GM19452 (cell line): ENCODE measurements around the gene MRPL58.

Experiments used
- ATAC-seq: cut with Tn5 transposase; IDR thresholded peaks from one replicate; pipeline ENCODE4 v1.9.1; 2021; ENCODE audit not compliant: unreplicated experiment

MRPL58 gene

DNA sequence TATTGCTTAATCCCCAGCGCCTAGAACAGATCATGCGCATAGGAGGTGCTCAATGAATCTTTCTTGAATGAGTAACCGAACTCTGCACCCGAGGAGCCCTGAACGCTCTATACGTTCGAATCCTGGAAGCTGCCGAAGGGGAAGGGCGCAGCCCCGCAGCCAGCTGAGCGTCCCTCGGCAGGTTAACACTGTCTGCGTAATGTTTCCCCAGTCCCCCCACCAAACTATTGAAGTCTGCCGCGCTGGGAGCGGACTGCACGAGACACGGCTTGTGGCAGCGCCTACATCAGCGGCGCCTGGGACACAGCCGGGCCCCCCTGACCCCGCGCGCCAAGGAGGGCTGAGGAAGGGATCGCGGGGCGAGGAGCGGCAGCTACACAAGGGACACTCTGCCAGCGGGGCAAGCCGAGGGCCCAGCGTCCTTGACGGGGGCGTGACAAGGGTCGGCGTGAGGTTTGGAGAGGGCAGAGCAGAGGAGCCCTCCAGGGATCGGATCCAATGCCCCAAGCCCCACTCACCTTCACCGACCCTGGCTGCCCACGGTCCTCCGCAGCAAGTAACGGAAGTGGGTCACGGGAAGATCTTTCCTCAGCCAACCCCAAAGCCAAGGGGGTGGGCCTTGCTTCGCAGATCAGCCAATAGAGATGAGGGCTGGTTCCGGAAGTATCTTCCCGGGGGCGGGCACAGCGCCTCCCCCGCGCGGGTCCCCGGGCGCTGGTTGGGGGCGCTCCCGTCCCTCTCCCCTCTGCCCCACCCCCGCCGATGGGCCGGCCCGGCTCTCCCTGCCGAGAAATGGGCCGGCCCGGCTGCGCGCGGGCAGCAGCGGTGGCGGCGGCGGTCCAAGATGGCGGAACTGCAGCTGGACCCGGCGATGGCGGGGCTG, 34.2 kb downstream of the MRPL58 start, which contains the start of the genes ATP5PD and KCTD2:
TSS of gene ATP5PD (minus strand) at position 563 of the 883 bp plus-strand sequence. CDS start 4,319 bp downstream, outside the sequence.
TSS of gene KCTD2 (plus strand) at position 819 of the 883 bp plus-strand sequence. CDS start at position 845, 26 bp downstream.
- ATAC-seq: peak; percentile 93

DNA sequence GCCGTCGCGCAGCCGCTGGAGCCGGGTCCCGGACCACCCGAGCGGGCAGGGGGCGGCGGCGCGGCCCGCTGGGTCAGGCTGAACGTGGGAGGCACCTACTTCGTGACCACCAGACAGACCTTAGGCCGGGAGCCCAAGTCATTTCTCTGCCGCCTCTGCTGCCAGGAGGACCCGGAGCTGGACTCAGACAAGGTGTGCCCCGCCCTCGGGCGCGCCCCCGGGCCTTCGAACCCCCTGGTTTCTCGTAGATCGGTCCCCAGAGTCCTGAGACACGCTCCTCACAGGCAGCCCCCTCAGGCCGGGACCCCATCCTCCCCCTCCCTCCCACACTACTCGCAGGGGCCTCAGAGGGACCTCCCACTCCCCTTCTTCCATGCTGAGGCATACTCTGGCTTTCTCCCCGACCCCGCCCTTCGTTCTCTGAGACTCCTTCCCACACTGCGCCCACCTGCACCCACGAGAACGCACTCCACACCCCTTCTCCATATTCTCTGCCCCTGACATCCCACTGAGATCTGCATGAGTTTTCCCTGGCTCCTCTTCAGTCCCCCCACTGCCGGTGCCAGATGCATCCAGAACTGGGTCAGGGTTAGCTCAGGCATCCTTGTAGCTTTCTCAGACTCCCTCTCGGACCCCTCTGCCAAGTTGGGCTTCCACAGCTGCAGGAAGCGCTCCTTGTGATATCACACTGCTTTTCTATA, 35.1 kb downstream of the MRPL58 start:
- ATAC-seq: peak; percentile 21

DNA sequence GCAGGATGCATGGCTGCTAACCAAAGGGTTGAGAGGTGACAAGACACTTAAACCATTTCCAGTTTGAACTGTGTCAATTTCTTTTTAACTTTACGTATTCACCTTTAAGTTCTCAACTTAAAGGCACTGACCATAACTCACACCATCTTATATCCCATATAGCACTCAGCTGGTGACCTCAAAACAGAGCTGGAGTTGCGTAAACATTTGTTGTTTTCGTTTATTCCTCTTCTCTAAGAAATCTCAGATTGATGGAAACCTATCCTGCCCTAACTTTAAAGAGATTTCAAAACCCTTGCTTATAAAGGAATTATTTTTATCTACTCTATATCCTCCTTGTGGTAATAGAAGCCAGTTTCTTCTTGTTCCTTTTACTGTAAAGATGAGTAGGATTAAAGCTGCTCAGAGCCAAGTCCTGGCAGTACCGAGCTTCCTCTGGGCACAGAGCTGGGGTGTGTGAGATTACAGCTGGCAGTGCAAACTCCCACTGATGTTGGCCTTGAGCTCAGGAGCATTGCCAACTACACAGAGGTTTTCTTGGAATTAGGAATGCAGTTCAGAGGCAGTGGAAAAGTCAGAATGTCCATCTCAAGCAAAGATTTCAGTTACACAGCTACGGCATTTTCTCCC, 35.9 kb downstream of the MRPL58 start:
- no peak for ATAC-seq

DNA sequence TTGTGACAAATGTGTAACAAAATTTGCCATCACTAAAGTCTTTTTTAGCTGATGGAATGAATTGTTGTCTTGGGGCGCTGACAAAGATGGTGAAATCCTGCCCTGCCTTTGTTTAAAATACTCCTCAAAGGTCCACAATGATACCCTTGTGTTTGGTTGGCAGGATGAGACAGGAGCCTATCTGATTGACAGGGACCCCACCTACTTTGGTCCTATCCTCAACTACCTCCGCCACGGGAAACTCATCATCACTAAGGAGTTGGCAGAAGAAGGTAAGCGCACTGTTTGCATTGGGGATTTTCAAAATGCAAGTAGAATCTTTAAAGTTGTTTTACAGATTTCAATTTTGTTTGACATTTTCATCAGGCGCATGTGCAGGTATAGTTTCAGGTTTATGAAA, 36.6 kb downstream of the MRPL58 start:
- no peak for ATAC-seq

DNA sequence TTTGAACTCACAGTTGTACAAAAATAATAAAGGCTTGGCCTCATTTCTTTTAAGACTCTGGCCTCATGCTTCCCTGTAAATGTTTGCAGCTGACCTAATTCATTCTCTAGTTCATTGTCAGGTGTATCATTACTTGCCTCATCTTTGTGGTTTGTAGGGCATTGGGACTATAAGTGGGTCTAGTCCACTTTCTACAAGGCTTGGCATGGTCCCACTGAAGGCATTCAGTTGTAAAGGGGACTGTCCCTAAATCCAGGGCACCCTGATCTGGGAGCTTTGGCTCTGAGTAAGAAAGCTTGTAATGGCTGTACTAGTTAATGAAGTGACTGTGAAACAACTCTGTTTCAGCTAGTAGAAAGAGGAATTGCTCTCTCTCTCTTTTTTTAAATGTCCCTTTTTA, 37.2 kb downstream of the MRPL58 start:
- no peak for ATAC-seq

DNA sequence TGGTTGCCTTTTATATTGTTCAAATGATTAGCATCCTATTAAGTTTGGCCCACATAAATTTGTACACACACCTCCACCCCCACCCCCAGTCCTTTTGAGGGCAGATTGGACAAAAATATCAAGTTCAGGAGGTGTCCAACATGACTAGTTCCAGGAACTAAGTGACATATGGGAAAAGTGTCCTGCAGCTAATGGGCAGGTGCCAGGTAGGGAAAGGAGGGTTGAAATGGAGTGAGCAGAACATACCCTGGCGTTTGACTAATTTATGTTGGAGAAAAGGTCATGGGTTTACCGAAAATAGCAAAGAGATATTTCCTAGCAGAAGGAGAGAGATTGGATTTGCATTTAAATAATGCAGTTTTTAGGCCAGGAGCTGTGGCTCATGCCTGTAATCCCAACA, 39.5 kb downstream of the MRPL58 start:
- no peak for ATAC-seq

DNA sequence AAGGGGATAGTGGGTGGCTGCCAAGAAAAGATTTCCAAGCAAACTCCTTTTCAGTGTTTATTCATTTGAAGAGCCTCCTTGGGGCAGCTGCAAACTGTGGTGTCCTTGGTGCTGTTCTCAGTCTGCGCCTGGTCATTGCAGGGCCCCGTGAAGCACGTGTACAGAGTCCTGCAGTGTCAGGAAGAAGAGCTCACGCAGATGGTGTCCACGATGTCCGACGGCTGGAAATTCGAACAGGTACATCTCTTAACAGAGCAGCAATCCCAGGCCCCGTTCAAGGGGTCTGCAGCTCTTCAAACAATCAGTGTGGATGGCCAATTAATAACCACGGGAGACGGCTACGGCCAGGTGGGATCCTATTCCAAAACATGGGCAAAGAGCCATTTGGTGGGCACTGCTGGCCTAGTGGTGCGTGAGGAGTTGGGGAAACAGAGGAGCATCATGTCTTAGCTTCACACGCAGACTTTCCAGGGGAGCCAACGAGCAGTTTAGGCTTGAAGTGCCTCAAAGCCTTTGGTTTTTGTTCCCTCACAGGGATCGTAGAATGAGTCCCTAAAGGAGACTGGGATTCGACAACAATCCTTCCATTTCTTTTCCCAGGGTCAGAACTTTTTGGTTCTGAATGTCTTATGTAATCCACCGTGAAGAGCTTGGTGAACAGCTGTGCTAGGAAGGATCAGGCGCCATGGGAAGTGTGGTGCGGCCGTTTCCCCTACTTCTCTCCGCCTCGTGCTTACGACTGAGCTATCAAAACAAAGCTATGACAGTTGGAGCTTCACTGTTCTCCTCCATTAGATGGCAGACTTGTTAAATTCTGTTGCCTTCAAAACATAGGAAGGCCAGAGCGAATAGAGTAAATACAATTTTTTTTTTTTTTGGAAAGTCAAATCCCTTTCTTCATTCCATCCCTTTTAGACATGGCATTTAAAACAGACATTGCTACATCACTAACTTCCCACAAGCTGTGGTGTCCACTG, 47.2 kb downstream of the MRPL58 start:
- ATAC-seq: no peak

DNA sequence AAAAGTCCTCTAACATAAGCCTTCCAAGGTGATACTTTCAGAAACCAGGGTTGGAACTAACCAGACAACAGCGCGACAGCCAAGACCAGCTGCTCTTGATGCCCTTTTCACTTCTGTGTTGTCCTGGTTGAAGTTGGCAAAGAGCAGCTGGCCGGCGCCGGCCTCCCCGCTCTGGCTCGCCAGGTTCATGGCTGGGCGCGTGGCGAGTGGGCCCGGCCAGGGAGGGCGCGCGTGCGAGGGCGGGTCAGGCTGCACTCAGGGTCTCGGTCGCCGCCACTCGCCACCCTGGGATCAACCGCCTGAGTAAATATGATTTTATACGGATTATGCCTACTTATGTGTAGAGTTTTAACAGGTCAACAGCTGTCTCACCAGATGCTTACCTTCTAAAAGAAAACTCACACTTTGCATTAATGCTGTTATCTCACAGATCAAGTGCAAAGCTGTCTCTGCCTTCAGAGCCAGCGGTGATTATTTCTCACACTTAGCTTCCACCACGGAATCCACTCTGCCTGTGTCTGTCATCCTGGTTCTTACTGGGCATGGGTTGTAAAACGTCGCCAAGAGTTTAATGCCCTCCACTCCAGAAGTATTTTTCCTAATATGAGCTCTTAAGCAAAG, 48.1 kb downstream of the MRPL58 start:
- no peak for ATAC-seq

DNA sequence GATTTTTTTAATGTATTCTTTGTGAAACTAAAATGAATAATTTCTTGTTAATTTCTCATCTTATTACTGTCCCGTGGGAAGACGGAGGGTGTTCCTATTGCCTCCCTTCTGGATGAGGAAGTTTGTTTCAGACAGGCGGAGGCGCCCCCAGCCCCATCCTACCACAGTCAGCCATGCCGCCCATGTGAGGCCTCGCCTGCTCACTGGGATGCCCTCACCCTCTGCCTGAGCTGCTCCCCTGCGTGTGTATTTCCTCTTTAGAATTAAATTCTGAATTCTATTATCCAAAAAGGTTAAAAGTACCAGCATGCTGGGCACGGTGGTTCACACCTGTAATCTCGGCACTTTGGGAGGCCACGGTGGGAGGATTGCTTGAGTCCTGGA, 48.6 kb downstream of the MRPL58 start:
- no peak for ATAC-seq

DNA sequence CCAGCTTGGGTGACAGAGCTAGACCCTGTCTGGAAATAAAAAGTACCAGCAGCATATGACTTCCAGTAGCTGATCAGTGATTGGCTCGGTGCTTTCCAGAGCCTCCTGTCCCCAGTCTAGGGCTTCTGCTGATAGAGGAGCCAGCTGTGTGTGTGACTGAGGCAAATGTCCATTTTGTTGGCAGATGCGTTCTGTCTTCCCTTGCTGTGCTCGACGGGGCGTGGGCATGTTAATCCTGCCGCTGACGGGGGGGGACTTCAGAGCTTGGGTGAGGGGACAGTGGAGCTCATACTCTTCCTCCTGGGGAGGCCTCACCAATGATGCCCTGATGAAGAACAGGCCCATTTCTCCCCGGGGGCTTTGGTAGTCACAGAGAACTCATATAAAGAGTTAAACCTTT, 49.1 kb downstream of the MRPL58 start:
- ATAC-seq: no peak

DNA sequence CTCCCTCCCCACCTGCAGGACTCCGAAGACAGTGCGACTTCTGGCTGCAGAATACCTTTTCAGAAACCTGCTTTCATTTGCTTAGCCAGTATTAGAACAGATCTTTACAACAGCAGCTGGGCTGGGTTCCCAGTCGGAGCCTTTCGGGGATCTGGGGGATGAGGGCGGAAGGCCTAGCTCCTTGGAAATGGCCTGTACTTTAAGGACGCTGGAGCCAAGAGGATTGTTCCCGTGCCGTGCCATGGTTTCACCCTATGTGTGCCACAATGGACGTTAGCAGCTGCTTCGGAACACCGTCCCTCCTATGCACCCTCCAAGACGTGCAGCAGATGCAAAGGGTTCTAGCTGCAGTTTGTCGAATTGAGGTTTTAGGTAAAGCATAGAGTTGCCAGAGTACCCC, 50.7 kb downstream of the MRPL58 start:
- ATAC-seq: no peak

DNA sequence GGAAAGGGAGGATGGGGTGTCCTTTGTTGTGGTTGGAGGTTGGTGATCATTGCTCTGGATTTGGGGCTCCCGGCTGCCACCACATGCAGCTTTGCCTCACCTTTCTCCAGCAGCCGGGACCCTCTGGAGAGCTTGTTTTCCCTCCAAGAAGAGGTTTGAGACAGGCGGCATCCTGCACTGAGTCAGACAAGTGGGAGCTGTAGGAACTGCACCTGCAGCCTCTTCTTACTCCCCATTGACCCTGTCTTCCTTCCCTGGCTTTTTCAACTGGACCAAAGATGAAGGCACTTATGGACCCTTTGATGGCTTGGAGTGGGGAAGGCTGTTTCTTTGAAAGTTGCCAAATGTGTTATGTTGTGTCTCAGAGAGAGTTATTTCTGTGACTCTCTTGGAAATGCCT, 51.2 kb downstream of the MRPL58 start:
- ATAC-seq: no peak

DNA sequence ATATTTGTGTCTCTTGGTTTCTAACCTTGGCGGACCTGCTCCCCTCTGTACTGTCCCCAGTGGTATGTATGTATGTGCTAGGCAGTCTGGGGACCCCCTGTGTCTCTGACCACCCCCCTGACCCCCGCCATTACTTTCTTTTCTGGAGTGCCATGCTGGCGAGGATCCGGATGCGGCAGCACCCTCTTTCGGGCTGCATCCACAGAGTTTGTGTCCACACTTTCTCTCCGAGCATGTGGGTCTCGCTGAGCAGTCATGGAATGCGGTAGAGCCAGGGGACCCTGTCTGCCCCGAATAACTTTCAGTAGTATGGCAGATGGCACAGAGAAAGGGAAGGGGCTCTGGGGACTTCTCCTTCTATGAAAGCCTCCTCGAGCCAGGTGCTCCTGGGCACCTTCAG, 51.6 kb downstream of the MRPL58 start:
- no peak for ATAC-seq

DNA sequence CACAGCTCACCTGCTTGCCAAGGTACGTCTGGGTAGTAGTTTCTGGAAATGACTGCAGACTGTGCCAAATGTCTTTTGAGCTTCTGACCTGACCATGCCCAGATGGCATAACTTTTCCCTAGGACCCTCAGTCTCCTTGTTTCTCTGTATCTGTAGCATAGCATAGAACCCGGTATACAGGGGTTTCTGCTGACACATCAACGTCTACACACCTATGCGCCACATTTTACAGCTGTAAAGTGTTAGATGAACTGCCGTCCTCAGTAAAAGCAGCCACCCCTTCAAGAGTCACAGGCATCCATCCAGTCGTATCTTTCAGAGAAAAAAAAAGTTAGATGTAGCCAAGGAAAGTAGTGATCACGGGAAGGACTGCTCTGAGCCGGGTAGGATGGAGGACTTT, 52.0 kb downstream of the MRPL58 start:
- no peak for ATAC-seq

DNA sequence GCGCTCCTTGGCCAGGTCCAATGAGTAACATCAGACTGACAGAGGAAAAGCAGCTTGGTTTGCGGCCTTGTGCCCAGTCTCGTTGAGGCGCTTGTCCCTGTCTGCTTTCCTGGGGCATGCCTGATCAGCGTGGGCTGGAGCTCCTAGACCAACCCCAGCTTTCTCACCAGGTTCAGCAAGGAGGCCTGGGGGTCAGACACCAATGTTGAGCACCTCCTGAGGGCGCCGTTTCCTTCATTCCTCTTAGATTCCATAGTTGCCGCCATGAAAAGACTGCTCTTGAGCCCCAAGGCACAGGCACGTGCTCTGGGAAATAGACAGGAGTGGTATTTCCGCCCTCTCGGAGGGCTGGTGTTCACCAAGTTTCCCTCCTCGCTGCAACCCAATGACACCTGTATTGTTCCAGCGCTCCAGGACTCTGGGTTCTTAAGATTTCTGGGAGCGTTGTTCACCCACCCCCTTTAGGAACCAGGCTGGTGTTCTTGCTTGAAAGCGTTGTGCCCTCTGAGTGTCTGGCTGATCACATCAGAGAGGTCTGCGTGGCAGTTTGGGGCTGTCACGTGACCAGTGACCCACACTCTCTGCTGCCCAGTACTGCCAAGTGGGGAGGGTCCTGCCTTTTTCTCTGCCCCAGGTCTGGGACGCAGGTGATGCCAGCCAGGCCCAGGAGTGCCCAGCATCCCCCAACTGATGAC, 52.5 kb downstream of the MRPL58 start:
- no peak for ATAC-seq

DNA sequence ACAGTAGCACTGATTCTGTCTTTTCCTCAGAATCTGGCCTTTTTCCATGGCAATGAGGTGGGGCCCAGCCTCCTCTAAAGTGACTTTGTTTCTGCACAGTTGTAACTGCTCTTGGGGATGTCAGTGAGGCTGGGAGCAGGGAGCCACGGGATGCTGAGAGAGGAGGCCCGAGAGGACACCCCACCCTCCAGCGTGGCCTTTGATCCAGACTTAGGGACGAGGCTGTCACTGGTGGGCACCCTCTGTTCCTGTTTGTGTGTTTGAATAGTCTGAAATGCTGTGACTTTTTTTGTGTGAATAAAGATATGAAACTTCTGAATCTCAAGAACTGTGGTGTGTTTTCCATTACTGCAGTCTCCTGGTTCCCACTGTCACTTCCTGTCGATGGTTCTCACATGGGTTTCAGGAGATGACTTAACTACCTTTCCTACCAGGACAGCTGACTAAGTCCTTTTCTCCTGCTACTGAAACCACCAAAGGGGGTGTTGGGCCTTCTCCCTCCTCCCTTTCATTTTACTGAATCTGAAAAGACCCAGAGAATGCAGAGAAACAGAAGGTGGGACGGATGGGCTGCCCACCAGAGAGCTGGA, 53.2 kb downstream of the MRPL58 start:
- ATAC-seq: no peak

DNA sequence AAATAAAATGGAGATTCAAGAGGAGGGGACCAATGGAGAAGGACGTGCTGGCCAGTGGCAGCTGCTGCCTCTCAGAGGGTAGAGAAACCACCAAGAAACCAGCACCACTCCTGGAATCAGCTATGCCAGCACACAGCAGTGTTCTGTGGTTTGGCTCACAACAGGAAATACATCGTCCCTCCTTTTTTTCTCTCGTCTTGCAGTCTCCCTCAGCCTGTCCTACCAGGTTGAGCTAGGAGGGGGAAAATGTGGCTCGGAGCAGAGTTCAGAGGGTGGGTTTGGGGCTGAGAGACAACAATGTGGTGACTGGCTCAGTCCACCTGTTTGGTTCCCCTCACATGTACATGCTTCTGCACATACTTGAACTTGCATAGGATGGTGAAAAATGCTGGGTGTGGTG, 55.4 kb downstream of the MRPL58 start:
- no peak for ATAC-seq

DNA sequence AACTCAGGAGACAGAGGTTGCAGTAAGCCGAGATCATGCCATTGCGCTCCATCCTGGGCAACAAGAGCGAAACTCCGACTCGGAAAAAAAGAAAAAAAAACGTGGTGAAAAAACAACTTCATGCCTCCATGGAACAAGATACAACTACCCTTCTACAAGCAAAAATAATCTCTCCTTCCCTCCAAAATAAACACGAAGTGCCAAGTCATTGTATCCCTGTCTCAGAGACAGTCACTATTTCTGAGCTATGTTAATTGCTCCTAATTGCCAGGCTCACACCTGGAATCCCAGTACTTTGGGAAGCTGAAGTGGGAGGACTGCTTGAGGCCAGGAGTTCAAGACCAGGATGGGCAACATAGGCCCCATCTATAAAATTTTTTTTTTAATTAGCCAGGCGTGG, 56.3 kb downstream of the MRPL58 start:
- no peak for ATAC-seq

DNA sequence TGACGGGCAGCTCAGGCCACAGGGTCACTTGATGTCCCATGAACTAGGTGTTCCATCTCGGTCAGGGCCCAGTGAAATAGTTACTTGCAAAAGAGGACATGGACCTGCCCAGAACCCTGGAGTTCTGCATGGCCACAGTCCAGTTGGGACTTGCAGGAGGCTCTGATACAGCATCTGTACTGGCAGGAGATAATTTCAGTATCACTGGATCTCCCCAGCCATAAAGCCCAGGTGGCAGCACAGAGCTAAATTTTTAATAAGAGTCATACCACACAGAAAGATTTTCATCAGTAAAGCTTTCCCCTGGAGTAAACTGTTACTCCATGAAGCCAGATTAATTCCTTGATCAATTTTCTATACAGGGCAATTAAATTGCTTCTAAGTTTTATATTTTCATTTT, 57.3 kb downstream of the MRPL58 start:
- ATAC-seq: no peak
